HepG2 (cell line): ENCODE measurements around the gene RPH3AL. TPM values are rescaled to one million over a fixed set of nuclear protein-coding genes. Genes with fewer than 3 reads are reported as not detected.
"Not testable (repeated sequence)": the region's sequence is repeated elsewhere in the genome, so short reads cannot be mapped to it uniquely, and the experiment has no call there.

Experiments used
- ATAC-seq: fragments of 200-7000 bp; cut with Tn5 transposase; 3 replicates; pipeline ENCODE4 v1.9.1; 2020; ENCODE audit warnings: mild to moderate bottlenecking, moderate library complexity
- BruUV-seq: library from RNA; stranded (reverse); fragments of 400-500 nt; replicated peaks from 2 replicates; lab custom pipeline; 2021; lab: Mats Ljungman, UMichigan
- CTCF ChIA-PET: fragments of 300-600 bp; formaldehyde crosslinking; extraction: SDS; loops from one replicate; lab custom pipeline; 2021; ENCODE audit warnings: low total read pairs, inconsistent platforms, low intra/inter-chr PET ratio; lab: Yijun Ruan, JAX
- POLR2A ChIA-PET: fragments of 350-600 bp; sonication (Branson Sonifier 250); formaldehyde crosslinking; loops from one replicate; lab custom pipeline; 2020; ENCODE audit warnings: antibody characterized with exemption, inconsistent platforms; lab: Yijun Ruan, JAX
- DNase-seq: peaks from one replicate; pipeline ENCODE4 v3.0.0-alpha.2; 2015; ENCODE audit warnings: low spot score
- FAIRE-seq: peaks from 3 replicates; lab custom pipeline; 2011; peaks lifted over from hg19 to GRCh38; lab: Jason Lieb, UNC
- H2AFZ ChIP-seq: one replicate; pipeline ENCODE4 v1.6.1; 2011; ENCODE audit warnings: low read length, inconsistent platforms
- H3K27ac ChIP-seq: fragments of 300-600 bp; 3 replicates; pipeline ENCODE4 v1.8.0; 2011; ENCODE audit warnings: mixed run types, mild to moderate bottlenecking, mixed read lengths, low read length, inconsistent platforms; ENCODE audit not compliant: insufficient read depth; ENCODE audit errors: extremely low read length
- H3K27me3 ChIP-seq, 2 experiments: fragments of 200-600 bp in 1 of 2; 2 replicates in 1 of 2; 3 replicates in 1 of 2; pipeline versions ENCODE4 v1.6.0 to v1.8.0; 2011; ENCODE audit warnings: low read length in 2 of 2, mild to moderate bottlenecking in 2 of 2, moderate library complexity in 2 of 2, inconsistent platforms in 1 of 2; ENCODE audit not compliant: insufficient read depth in 2 of 2, control insufficient read depth in 1 of 2
- H3K36me3 ChIP-seq, 2 experiments: fragments of 200-600 bp in 1 of 2; replicated peaks in 1 of 2; 2 replicates in 1 of 2; 3 replicates in 1 of 2; pipeline versions ENCODE4 v1.5.1 to v1.8.0; 2011; ENCODE audit warnings: low read length in 2 of 2, inconsistent platforms in 1 of 2; ENCODE audit not compliant: insufficient read depth in 2 of 2, control insufficient read depth in 1 of 2
- H3K4me1 ChIP-seq: 2 replicates; pipeline ENCODE4 v1.5.1; 2012; ENCODE audit warnings: low read length, inconsistent platforms; ENCODE audit not compliant: insufficient read depth
- H3K4me2 ChIP-seq: 2 replicates; pipeline ENCODE4 v1.6.0; 2011; ENCODE audit warnings: low read depth, low read length, inconsistent platforms
- H3K4me3 ChIP-seq, 3 experiments: fragments of 200-600 bp in 1 of 3; sonication (generic), shearing (Covaris generic) in 1 of 3; replicated peaks in 1 of 3; 2 replicates each; pipeline ENCODE4 v1.5.1; 2011 to 2016; ENCODE audit warnings: low read length in 3 of 3, inconsistent platforms in 2 of 3, low read depth in 2 of 3, mild to moderate bottlenecking in 2 of 3, control low read depth in 1 of 3, mixed read lengths in 1 of 3; ENCODE audit not compliant: insufficient read depth in 1 of 3
- H3K79me2 ChIP-seq: one replicate; pipeline ENCODE4 v1.6.1; 2011; ENCODE audit warnings: low read length, inconsistent platforms; ENCODE audit not compliant: insufficient read depth
- H3K9ac ChIP-seq: 2 replicates; pipeline ENCODE4 v1.6.0; 2011; ENCODE audit warnings: mild to moderate bottlenecking, low read depth, low read length, inconsistent platforms; ENCODE audit not compliant: insufficient read depth
- H3K9me3 ChIP-seq: 2 replicates; pipeline ENCODE4 v1.5.1; 2012; ENCODE audit warnings: mild to moderate bottlenecking, low read length
- H4K20me1 ChIP-seq: 2 replicates; pipeline ENCODE4 v1.6.0; 2011; ENCODE audit warnings: inconsistent platforms, mild to moderate bottlenecking, low read length, moderate library complexity; ENCODE audit not compliant: insufficient read depth
- CCAR2 ChIP-seq: fragments of 200-400 bp; formaldehyde crosslinking; optimal IDR thresholded peaks from 2 replicates; pipeline ENCODE3; 2018; ENCODE audit warnings: low read depth, mild to moderate bottlenecking, low read length, moderate library complexity
- CTCF ChIP-seq: sonication (generic); formaldehyde crosslinking; IDR thresholded peaks from 2 replicates; pipeline ENCODE4 v1.5.0; 2020; ENCODE audit warnings: mild to moderate bottlenecking, missing genetic modification reagents, moderate library complexity
- NR0B2 ChIP-seq: sonication (generic); formaldehyde crosslinking; IDR thresholded peaks from 2 replicates; pipeline ENCODE4 v1.4.0; 2020; ENCODE audit warnings: mild to moderate bottlenecking, missing genetic modification reagents
- THAP7 ChIP-seq: sonication (generic); formaldehyde crosslinking; IDR thresholded peaks from 2 replicates; pipeline ENCODE4 v1.8.1; 2023; ENCODE audit warnings: mild to moderate bottlenecking, missing genetic modification reagents
- YY1 ChIP-seq: IDR thresholded peaks from 2 replicates; pipeline ENCODE4 v1.6.1; 2011; ENCODE audit warnings: low read length, low read depth, moderate library complexity, mild to moderate bottlenecking; ENCODE audit not compliant: insufficient read depth, insufficient replicate concordance
- WGBS: methylation state at CpG from one replicate; pipeline ENCODE4 v1.1.6; 2017; ENCODE audit warnings: low lambda C conversion rate; 5-methylcytosine and 5-hydroxymethylcytosine counted together
- in situ Hi-C: cut with HindIII; loops from 2 replicates; pipeline ENCODE4 v1.10.0; 2017; ENCODE audit warnings: low pct_unique_long_range_greater_than_20kb; ENCODE audit not compliant: extremely low pct_ligation_motif_present
- intact Hi-C: fragments of 100-400 bp; cut with micrococcal nuclease; formaldehyde crosslinking; loops from one replicate; pipeline ENCODE4 v1.10.0; 2022; ENCODE audit not compliant: unreplicated experiment
- polyA plus RNA-seq, 8 experiments: library from polyadenylated mRNA; depleted of rRNA in 3 of 8; stranded (reverse) in 7 of 8; unstranded in 1 of 8; fragments of >200 nt; fragmentation: Illumina TruSeq in 4 of 8; extraction: Trizol in 4 of 8; gene quantifications; 2 replicates each; pipeline versions ENCODE4 v1.2.1 to v1.2.3, GENCODE V29; 2011 to 2016; ENCODE audit warnings: low read depth in 4 of 8, missing spikeins in 1 of 8, mixed read lengths in 1 of 8; ENCODE audit not compliant: insufficient read depth in 1 of 8
- total RNA-seq, 5 experiments: library from RNA; depleted of rRNA; stranded (reverse); fragments of >200 nt; fragmentation: Illumina TruSeq; extraction: Trizol; gene quantifications; 2 replicates each; pipeline ENCODE4 v1.2.3, GENCODE V29; 2016; ENCODE audit warnings: low read depth in 1 of 5

RPH3AL gene
- total and polyA plus RNA-seq, 2 of the 13 experiments (the other 11 are each of a cell fraction or from before 2014, with no cell fraction given) = 7.8 to 16.4 TPM

- in situ Hi-C loops, H3K79me2 ChIP-seq, POLR2A ChIA-PET, H2AFZ ChIP-seq, H3K9me3 ChIP-seq, H4K20me1 ChIP-seq, CTCF ChIA-PET, H3K4me2 ChIP-seq, BruUV-seq, intact Hi-C loops, DNase-seq, H3K9ac ChIP-seq, ATAC-seq, H3K4me3 ChIP-seq, H3K4me1 ChIP-seq, FAIRE-seq, H3K27me3 ChIP-seq, H3K27ac ChIP-seq, H3K36me3 ChIP-seq: not testable (repeated sequence)
- WGBS = 81% methylated on average over 6 of the region's 29 CpGs
- peak; percentile 94 for TF ChIP-seq THAP7
- TF ChIP-seq YY1 = peak; percentile 48
These were observed 136.8 kb downstream of the RPH3AL start for GRCh38 chr17:215563-216478.

- CTCF ChIA-PET = no interaction called here
- no peak overlapping the region for H3K9ac ChIP-seq
- no peak for FAIRE-seq
- ATAC-seq = no peak; the same call in 2 of the 3 replicates
- H3K27ac ChIP-seq = no peak overlapping the region
- H3K9me3 ChIP-seq = no peaks in the 10 kb centered on the region
- H3K36me3 ChIP-seq = peaks cover 3 to 5% of the 10 kb centered on the region in 2 experiments; a peak in 3 of 5 replicates
- H3K79me2 ChIP-seq = no peaks in the 10 kb centered on the region
- no peak overlapping the region for H3K4me3 ChIP-seq
- WGBS = 92% methylated on average over 7 of the region's 10 CpGs
- no peaks in the 10 kb centered on the region for H4K20me1 ChIP-seq
- intact Hi-C loops (no loop called here), in situ Hi-C loops (no loop called here)
- H3K4me1 ChIP-seq = no peaks in the 10 kb centered on the region
- no peak for TF ChIP-seq NR0B2
- no peak for TF ChIP-seq CCAR2
- 0 out of 2 replicates have a peak, but pooled peaks have one; percentile 14 for TF ChIP-seq CTCF (CRISPR knock-in tag)
- no peak overlapping the region for H2AFZ ChIP-seq
- H3K4me2 ChIP-seq = no peak overlapping the region
- BruUV-seq = no TSS peak
- DNase-seq = no peak
- POLR2A ChIA-PET = no interaction called here
- no peaks in the 10 kb centered on the region for H3K27me3 ChIP-seq
These were observed 137.7 kb downstream of the RPH3AL start for GRCh38 chr17:214881-215331.
